ENCODE measurements around the gene PTOV1. TPM values are rescaled to one million over a fixed set of nuclear protein-coding genes. Genes with fewer than 3 reads are reported as not detected.

The PTOV1 gene
- total and polyA plus RNA-seq, 2 donors (not counting 1 experiment from before 2014, with no cell fraction given), result 144 to 230 TPM

GRCh38 chr19:49858088-49858985 lies 7.4 kb downstream of the PTOV1 start:
- Histone ChIP-seq H3K4me2 (replicated peaks; ENCODE audit: low read depth, low read length, poor library complexity, severe bottlenecking) (no peak overlapping the region), H4K20me1 (ENCODE audit: control insufficient read depth, insufficient read depth, low read length, poor library complexity, severe bottlenecking) (peaks cover 89% of the 10 kb centered on the region), H3K79me2 (ENCODE audit: control insufficient read depth, insufficient read depth, low read length) (peaks cover 17% of the 10 kb centered on the region), H3K4me3 (ENCODE audit: control extremely low read depth in 1 of 5, extremely low read depth in 1 of 5, insufficient read depth in 1 of 5, low read depth in 2 of 5, low read length in 4 of 5) (no peak overlapping the region), H3K9me3 (ENCODE audit: control extremely low read depth in 1 of 3, control insufficient read depth in 2 of 3, insufficient read depth in 1 of 3, low read length in 2 of 3) (no peaks in the 10 kb centered on the region), H3K36me3 (replicated peaks in 1 of 2; ENCODE audit: control extremely low read depth in 1 of 2, control insufficient read depth in 1 of 2, extremely low read depth in 1 of 2, insufficient read depth in 2 of 2, low read length in 1 of 2) (peaks cover 0 to 65% of the 10 kb centered on the region in 2 experiments), H3K27me3 (replicated peaks in 1 of 4; ENCODE audit: control extremely low read depth in 1 of 4, control insufficient read depth in 3 of 4, insufficient read depth in 4 of 4, low read length in 3 of 4) (no peaks in the 10 kb centered on the region), H3K27ac (ENCODE audit: low read length in 2 of 2) (no peak overlapping the region), H3K4me1 (ENCODE audit: control insufficient read depth in 2 of 2, insufficient read depth in 2 of 2, low read length in 2 of 2) (peaks cover 6 to 8% of the 10 kb centered on the region in 2 donors), H2AFZ (ENCODE audit: insufficient read depth, low read depth, low read length, poor library complexity, severe bottlenecking) (no peak overlapping the region), H3K9ac (ENCODE audit: low read length) (no peak overlapping the region)
- H3K4me3 Mint-ChIP-seq, result no peak overlapping the region
- ATAC-seq (ENCODE audit: low read depth), result no peak
- DNase-seq, result peak; percentile 36
- CTCF ChIA-PET, result no interaction called here
- no peak overlapping the region for H3K27ac Mint-ChIP-seq
- H3K9me3 Mint-ChIP-seq (ENCODE audit: insufficient read depth), result no peaks in the 10 kb centered on the region
- no peak for TF ChIP-seq CTCF (IDR thresholded peaks at IDR 0.05)
- no peak for TF ChIP-seq EZH2 (IDR thresholded peaks at IDR 0.05; ENCODE audit: borderline replicate concordance, insufficient read depth, low read depth, low read length, poor library complexity, severe bottlenecking)
- intact Hi-C loops (cut with micrococcal nuclease), result no loop called here
- POLR2A ChIA-PET, result interaction anchor here (0.6 to 1.3 kb wide), 6 partner anchors 8 to 53 kb away, joined by 5 to 8 read pairs (median 7); partner anchors contain the start of gene PTOV1
- H3K4me1 Mint-ChIP-seq, result peaks cover 11% of the 10 kb centered on the region
- H3K27me3 Mint-ChIP-seq, result no peaks in the 10 kb centered on the region
- 97% methylated on average over 36 of the region's 37 CpGs for WGBS (ENCODE audit: insufficient coverage)
